Endodermal cell (in vitro differentiated cells): ENCODE data around the gene TMX3. TPM values are rescaled to one million over a fixed set of nuclear protein-coding genes. Genes with fewer than 3 reads are reported as not detected.

Source experiments
- DNase-seq: peaks from one replicate; pipeline ENCODE4 v3.0.0-alpha.2; 2017
- H3K27ac ChIP-seq: 2 replicates; pipeline ENCODE4 v1.5.1; 2013; ENCODE audit warnings: mild to moderate bottlenecking, low read depth, low read length, moderate library complexity
- H3K27me3 ChIP-seq: 2 replicates; pipeline ENCODE4 v1.6.1; 2013; ENCODE audit warnings: mild to moderate bottlenecking, low read length, moderate library complexity; ENCODE audit not compliant: insufficient read depth, control insufficient read depth, poor library complexity, severe bottlenecking
- H3K36me3 ChIP-seq: 2 replicates; pipeline ENCODE4 v1.7.0; 2013; ENCODE audit warnings: mild to moderate bottlenecking, low read length, moderate library complexity; ENCODE audit not compliant: control insufficient read depth, insufficient read depth
- H3K4me1 ChIP-seq: one replicate; pipeline ENCODE4 v1.7.0; 2013; ENCODE audit warnings: low read length; ENCODE audit not compliant: control insufficient read depth, insufficient read depth
- H3K4me3 ChIP-seq: 2 replicates; pipeline ENCODE4 v1.5.1; 2013; ENCODE audit warnings: mild to moderate bottlenecking, low read length, moderate library complexity
- H3K9ac ChIP-seq: 2 replicates; pipeline ENCODE4 v1.6.1; 2013; ENCODE audit warnings: mild to moderate bottlenecking, low read length, moderate library complexity; ENCODE audit not compliant: poor library complexity, severe bottlenecking; ENCODE audit errors: extremely low read depth
- H3K9me3 ChIP-seq: 2 replicates; pipeline ENCODE4 v1.6.1; 2013; ENCODE audit warnings: mild to moderate bottlenecking, low read length, moderate library complexity; ENCODE audit not compliant: control insufficient read depth
- H3K27ac Mint-ChIP-seq: 2 replicates; pipeline ENCODE4 v1.8.0; 2020; ENCODE audit warnings: mixed read lengths
- H3K27me3 Mint-ChIP-seq: 2 replicates; pipeline ENCODE4 v1.8.0; 2021; ENCODE audit warnings: mild to moderate bottlenecking, mixed read lengths; ENCODE audit not compliant: insufficient read depth
- H3K36me3 Mint-ChIP-seq: 2 replicates; pipeline ENCODE4 v1.8.0; 2020; ENCODE audit warnings: low read depth, mixed read lengths
- H3K4me1 Mint-ChIP-seq: 2 replicates; pipeline ENCODE4 v1.8.0; 2020; ENCODE audit warnings: mixed read lengths
- H3K4me3 Mint-ChIP-seq: 2 replicates; pipeline ENCODE4 v1.8.0; 2020; ENCODE audit warnings: mild to moderate bottlenecking, moderate library complexity, mixed read lengths
- H3K9me3 Mint-ChIP-seq: 2 replicates; pipeline ENCODE4 v1.8.0; 2020; ENCODE audit warnings: mild to moderate bottlenecking, mixed read lengths
- WGBS, 2 experiments: methylation state at CpG; one replicate each; pipeline versions ENCODE4 v1.1.5 to v1.1.7; 2013; ENCODE audit warnings: missing lambda C conversion rate in 2 of 2, mixed read lengths in 1 of 2; ENCODE audit not compliant: insufficient coverage in 1 of 2, insufficient read length in 1 of 2; 5-methylcytosine and 5-hydroxymethylcytosine counted together
- total RNA-seq, 2 donors: library from RNA; stranded (reverse); fragmentation: NEBNext Ultra II Directional in 1 of 2; extraction: Animal tissue kit (Norgen Biotek cat#: 25700) in 1 of 2; gene quantifications; 2 replicates in 1 of 2; 3 replicates in 1 of 2; pipeline ENCODE4 v1.2.1, GENCODE V29; 2021
- TF ChIP-seq, protein P1 (sequence below): fragments of 200-600 bp; sonication (generic); conservative IDR thresholded peaks from 2 replicates; pipeline ENCODE4 v1.5.0; 2021; ENCODE audit warnings: antibody characterized with exemption, mild to moderate bottlenecking

TMX3 gene
- total RNA-seq, 2 donors from 2014 or later, result 50.7 to 51.2 TPM

DNA sequence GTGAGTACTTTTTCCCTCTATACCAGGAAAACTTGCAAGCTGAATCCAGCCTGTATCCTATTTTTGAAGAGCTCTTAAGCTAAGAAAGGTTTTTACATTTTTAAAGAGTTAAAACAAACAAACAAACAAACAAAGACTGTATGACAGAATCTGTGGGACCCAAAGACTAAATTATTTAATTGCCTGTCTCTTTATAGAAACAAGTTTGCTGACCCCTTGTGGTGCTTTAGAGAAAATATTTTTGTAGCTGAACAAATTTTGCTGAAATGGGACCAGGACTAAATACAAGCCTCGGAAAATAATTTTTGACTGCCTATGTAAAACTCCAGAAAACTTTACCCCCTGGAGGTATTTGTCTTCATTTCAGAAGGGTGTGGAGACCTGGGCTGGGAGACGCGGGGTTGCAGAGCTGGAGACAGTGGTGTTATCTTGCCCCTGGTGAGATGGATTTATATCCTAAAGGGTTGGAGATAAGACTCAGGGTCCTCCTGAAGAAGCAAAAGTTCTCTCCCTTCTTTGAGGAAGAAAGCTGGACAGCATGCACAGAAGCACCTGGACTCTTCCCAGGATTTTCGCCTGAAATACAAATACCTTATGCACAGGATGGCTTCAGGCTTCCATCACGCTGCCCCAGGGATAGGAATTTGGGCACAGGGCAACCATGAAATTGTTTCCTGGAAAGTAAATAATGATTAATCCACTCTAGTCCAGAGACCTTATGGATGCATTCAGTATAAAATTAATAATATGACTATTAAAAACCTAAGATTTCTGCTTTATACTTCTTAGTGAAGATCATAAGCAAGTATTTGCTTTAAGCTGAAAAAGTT, 54.3 kb downstream of the TMX3 start:
- Histone ChIP-seq H3K36me3 (no peaks in the 10 kb centered on the region), H3K27me3 (no peaks in the 10 kb centered on the region), H3K4me3 (no peak overlapping the region), H3K27ac (no peak overlapping the region), H3K4me1 (no peaks in the 10 kb centered on the region), H3K9ac (no peak overlapping the region), H3K9me3 (no peaks in the 10 kb centered on the region)
- Mint-ChIP-seq H3K4me1 (peaks cover 8% of the 10 kb centered on the region), H3K4me3 (no peak overlapping the region), H3K36me3 (no peaks in the 10 kb centered on the region), H3K27me3 (no peaks in the 10 kb centered on the region), H3K27ac (no peak overlapping the region), H3K9me3 (no peaks in the 10 kb centered on the region)
- DNase-seq, result no peak
- TF ChIP-seq, protein P1, sequence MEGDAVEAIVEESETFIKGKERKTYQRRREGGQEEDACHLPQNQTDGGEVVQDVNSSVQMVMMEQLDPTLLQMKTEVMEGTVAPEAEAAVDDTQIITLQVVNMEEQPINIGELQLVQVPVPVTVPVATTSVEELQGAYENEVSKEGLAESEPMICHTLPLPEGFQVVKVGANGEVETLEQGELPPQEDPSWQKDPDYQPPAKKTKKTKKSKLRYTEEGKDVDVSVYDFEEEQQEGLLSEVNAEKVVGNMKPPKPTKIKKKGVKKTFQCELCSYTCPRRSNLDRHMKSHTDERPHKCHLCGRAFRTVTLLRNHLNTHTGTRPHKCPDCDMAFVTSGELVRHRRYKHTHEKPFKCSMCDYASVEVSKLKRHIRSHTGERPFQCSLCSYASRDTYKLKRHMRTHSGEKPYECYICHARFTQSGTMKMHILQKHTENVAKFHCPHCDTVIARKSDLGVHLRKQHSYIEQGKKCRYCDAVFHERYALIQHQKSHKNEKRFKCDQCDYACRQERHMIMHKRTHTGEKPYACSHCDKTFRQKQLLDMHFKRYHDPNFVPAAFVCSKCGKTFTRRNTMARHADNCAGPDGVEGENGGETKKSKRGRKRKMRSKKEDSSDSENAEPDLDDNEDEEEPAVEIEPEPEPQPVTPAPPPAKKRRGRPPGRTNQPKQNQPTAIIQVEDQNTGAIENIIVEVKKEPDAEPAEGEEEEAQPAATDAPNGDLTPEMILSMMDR, result peak; percentile 88
- WGBS, 2 experiments, result 77% methylated on average over 5 of the region's 5 CpGs; no CpG with 5 or more reads in 1 of the 2 experiments

DNA sequence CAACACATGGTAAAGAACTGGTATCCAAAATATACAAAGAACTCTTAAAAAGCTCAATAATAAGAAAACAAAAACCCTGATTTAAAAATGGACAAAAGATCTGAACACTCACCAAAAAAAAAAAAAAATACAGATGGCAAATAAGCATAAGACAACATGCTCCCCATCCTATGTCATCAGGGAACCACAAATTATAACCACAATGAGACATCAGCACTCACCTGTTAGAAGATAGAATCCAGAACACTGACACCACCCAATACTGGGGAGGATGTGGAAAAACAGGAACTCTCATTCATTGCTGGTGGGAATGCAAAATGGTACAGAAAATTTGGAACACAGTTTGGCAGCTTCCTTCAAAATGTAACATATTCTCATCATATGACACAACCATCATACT, 66.7 kb downstream of the TMX3 start:
- Mint-ChIP-seq H3K36me3 (no peaks in the 10 kb centered on the region), H3K27me3 (no peaks in the 10 kb centered on the region), H3K4me3 (no peak overlapping the region), H3K9me3 (no peaks in the 10 kb centered on the region), H3K4me1 (no peaks in the 10 kb centered on the region), H3K27ac (no peak overlapping the region)
- Histone ChIP-seq H3K36me3 (no peaks in the 10 kb centered on the region), H3K4me1 (no peaks in the 10 kb centered on the region), H3K4me3 (no peak overlapping the region), H3K27ac (no peak overlapping the region), H3K9ac (no peak overlapping the region), H3K27me3 (no peaks in the 10 kb centered on the region), H3K9me3 (no peaks in the 10 kb centered on the region)
- no peak for DNase-seq
- TF ChIP-seq, protein P1, result no peak

DNA sequence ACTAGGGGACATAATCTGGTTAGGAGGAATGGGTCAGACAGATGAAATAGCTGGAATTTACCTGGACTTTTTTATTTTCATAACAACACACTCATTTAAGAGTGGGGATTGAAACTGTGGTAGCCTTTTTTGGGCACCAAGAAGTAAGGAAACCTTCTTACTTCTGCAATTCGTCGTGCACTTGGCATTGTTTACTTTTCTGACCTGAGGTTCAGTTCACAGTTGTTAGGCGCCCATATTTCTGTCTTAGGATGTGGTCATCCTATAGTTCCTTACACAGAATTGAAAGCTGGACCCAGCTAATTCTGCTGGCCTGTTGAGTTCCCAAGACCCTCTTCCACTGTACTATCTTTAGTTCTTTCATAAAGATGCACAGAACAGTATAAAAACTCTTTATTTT, 72.9 kb downstream of the TMX3 start:
- H3K27me3 ChIP-seq, result no peaks in the 10 kb centered on the region
- Mint-ChIP-seq H3K27me3 (no peaks in the 10 kb centered on the region), H3K4me3 (no peak overlapping the region), H3K27ac (no peak overlapping the region), H3K36me3 (no peaks in the 10 kb centered on the region), H3K9me3 (peaks cover 4% of the 10 kb centered on the region), H3K4me1 (no peaks in the 10 kb centered on the region)
- TF ChIP-seq, protein P1, result no peak
- no peak overlapping the region for H3K27ac ChIP-seq
- no peaks in the 10 kb centered on the region for H3K4me1 ChIP-seq
- H3K9me3 ChIP-seq, result no peaks in the 10 kb centered on the region
- 92 to 93% methylated on average over 3 of the region's 3 CpGs for WGBS, 2 experiments
- H3K9ac ChIP-seq, result no peak overlapping the region
- no peak overlapping the region for H3K4me3 ChIP-seq
- no peaks in the 10 kb centered on the region for H3K36me3 ChIP-seq
- DNase-seq, result no peak
